HG02623 (cell line): Measurements from ENCODE around the gene AKIP1.
A peak's percentile ranks its signal among the peaks of the same experiment; 100 is the strongest.
"Not testable (repeated sequence)": the region's sequence is repeated elsewhere in the genome, so short reads cannot be mapped to it uniquely, and the experiment has no call there.

Experiments used
- ATAC-seq: cut with Tn5 transposase; IDR thresholded peaks from one replicate; pipeline ENCODE4 v1.9.1; 2021; ENCODE audit warnings: moderate library complexity; ENCODE audit not compliant: unreplicated experiment

AKIP1 gene

GRCh38 chr11:8911029-8911823 is at the start of gene AKIP1:
Gene AKIP1, plus strand, starts transcription at chr11:8911189. Its CDS starts 261 bp downstream, at chr11:8911450.
- ATAC-seq = peak; percentile 75

GRCh38 chr11:8863838-8864237 is 47.2 kb upstream of the AKIP1 start:
- no peak for ATAC-seq

GRCh38 chr11:8865304-8865703 is 45.7 kb upstream of the AKIP1 start:
- no peak for ATAC-seq

- no peak for ATAC-seq
Measured at GRCh38 chr11:8867035-8867434, 44.0 kb upstream of the AKIP1 start.

- ATAC-seq = no peak
Measured at GRCh38 chr11:8867931-8868631, 42.9 kb upstream of the AKIP1 start.

- ATAC-seq = no peak
Measured at GRCh38 chr11:8870411-8871170, 40.4 kb upstream of the AKIP1 start.

GRCh38 chr11:8871171-8871775 is 39.7 kb upstream of the AKIP1 start:
- no peak for ATAC-seq

- no peak for ATAC-seq
Measured at GRCh38 chr11:8871962-8872361, 39.0 kb upstream of the AKIP1 start.

GRCh38 chr11:8873741-8874405 is 37.1 kb upstream of the AKIP1 start:
- no peak for ATAC-seq

GRCh38 chr11:8878771-8879170 is 32.2 kb upstream of the AKIP1 start:
- no peak for ATAC-seq

GRCh38 chr11:8881585-8881984 is 29.4 kb upstream of the AKIP1 start:
- not testable (repeated sequence) for ATAC-seq

GRCh38 chr11:8886322-8886721 is 24.7 kb upstream of the AKIP1 start:
- ATAC-seq = no peak

GRCh38 chr11:8891185-8891584 is 19.8 kb upstream of the AKIP1 start:
- ATAC-seq = not testable (repeated sequence)

- no peak for ATAC-seq
Measured at GRCh38 chr11:8899119-8899753, 11.8 kb upstream of the AKIP1 start.

- ATAC-seq = no peak
Measured at GRCh38 chr11:8905528-8906165, 5.3 kb upstream of the AKIP1 start.

GRCh38 chr11:8907116-8907515 is 3.9 kb upstream of the AKIP1 start:
- ATAC-seq = no peak

- ATAC-seq = no peak
Measured at GRCh38 chr11:8908099-8908498, 2.9 kb upstream of the AKIP1 start.

GRCh38 chr11:8910649-8911026 is 351 bp upstream of the AKIP1 start:
- ATAC-seq = no peak

GRCh38 chr11:8913961-8914660 is 3.1 kb downstream of the AKIP1 start:
- no peak for ATAC-seq
